HG03064 (cell line): Measurements from ENCODE around the gene AMZ1.
"Not testable (repeated sequence)": the region's sequence is repeated elsewhere in the genome, so short reads cannot be mapped to it uniquely, and the experiment has no call there.

Experiments
- ATAC-seq: cut with Tn5 transposase; IDR thresholded peaks from one replicate; pipeline ENCODE4 v1.9.1; 2021; ENCODE audit warnings: low read depth; ENCODE audit not compliant: unreplicated experiment

Gene AMZ1

DNA sequence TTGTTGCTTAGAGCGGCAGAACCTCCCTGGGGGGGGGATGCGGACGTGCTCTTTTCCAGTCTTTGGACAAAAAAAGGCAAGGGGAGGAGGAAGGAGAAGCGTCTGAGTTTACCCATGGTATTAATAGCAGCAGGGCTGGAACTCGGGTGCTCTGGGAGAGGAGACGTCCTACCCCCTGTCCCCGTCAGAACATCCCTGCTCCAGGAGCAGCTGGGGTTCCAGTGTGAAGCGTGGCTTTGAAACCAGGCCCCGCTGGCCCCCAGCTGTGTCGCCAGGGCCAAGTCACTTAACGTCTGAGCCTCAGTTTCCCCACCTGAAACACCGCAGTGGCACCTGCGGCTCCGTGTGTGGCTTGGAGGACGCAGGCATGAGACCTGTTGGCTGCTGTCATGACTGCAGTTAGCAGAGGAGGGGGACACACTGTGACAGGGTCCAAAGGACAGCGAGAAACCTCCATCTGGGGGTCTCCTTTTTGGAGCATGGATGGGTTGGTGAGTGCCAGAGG lies 1.4 kb downstream of the AMZ1 start:
- ATAC-seq, result peak; percentile 16

DNA sequence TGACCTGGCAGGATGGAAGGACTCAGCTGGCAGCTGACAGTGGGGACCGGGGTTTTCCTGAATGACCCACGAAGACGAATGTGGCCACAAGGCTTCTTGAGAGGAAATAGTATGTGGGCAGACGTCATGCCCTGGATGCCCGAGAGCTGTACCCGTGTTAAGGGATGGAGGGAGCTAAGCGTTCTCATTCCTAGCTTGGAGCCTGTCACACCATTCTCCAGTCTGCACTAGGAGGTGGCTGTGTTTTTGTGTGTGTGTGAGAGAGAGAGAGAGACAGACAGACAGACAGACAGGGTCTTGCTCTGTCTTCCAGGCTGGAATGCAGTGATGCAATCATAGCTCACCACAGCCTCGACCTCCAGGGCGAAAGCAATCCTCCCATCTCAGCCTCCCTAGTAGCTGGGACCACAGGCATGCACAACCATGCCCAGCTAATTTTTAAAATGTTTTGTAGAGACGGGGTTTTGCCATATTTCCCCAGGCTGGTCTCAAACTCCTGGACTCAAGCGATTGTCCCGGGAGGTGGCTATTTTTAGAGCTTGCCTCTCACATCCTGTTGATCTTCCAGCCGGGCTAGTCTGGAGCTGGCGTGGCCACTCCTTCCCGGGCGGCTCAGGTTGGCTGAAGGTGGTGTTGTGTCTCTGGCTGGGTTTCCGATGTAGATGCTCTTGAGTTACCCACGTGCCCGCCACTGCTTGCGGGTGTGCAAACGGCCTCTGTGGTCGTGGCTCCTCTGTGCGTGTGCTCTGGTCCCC lies 2.1 kb downstream of the AMZ1 start:
- no peak for ATAC-seq

DNA sequence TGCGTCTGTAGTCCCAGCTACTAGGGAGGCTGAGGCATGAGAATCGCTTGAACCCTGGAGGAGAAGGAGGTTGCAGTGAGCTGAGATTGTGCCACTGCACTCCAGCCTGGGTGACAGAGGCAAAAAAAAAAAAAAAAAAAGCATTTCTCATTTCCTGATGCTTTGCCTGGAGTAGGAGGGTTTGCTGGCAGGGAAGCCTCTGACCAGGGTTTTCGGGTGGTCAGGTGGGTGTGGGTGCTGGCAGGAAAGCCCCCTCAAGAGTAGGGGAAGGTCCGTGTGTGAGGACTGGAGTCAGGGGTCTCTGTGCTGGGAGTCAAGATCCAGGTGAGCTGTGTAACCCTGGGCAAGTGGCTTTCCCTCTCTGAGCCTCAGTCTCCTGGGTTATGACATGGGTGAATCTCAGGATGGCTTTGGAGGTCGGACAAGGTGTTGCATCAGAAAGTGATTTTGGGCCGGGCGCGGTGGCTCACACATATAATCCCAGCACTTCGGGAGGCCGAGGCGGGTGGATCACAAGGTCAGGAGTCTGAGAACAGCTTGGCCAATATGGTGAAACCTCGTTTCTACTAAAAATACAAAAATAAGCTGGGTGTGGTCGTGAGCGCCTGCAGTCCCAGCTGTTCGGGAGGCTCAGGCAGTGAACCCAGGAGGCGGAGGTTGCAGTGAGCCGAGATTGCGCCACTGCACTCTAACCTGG lies 3.2 kb downstream of the AMZ1 start:
- no peak for ATAC-seq

GRCh38 chr7:2691932-2692439 lies 4.0 kb downstream of the AMZ1 start:
- not testable (repeated sequence) for ATAC-seq

- ATAC-seq, result no peak
Measured at GRCh38 chr7:2692543-2692942, 4.5 kb downstream of the AMZ1 start.

DNA sequence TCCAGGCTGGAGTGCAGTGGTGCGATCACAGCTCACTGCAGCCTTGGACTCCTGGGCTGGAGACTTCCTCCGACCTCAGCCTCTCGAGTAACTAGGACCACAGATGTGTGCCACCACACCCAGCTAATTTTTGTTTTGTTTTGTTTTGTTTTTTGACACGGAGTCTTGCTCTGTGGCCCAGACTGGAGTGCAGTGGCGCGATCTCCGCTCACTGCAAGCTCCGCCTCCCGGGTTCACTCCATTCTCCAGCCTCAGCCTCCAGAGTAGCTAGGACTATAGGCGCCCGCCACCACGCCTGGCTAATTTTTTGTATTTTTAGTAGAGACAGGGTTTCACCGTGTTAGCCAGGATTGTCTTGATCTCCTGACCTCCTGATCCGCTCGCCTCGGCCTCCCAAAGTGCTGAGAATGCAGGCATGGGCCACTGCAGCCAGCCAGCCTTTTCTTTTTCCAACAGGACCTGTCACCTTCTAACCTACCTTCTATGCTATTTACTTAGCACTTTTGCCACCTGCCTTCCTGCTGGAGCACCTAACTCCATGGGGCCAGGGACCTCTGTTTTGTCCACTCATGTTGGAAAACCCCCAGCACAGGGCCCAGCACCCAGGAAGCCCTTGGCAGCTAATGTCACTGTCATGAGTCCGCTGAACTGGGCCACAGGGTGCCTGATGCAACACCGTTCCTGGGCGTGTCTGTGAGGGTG lies 5.6 kb downstream of the AMZ1 start:
- ATAC-seq, result not testable (repeated sequence)

DNA sequence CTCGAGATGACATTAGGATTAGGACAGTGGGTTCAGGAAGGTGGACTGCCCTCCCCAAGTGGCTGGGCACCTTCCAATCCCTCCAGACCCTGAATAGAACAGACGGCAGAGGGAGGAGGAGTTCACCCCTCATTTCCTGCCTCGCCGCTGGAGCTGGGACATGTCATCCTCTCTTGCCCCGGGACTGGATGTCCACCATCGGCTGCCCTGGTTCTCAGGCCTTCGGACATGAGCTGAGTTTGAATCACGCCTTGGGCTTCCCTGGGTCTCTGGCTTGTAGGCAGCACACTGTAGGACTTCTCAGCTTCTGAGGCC lies 6.1 kb downstream of the AMZ1 start:
- ATAC-seq, result not testable (repeated sequence)

DNA sequence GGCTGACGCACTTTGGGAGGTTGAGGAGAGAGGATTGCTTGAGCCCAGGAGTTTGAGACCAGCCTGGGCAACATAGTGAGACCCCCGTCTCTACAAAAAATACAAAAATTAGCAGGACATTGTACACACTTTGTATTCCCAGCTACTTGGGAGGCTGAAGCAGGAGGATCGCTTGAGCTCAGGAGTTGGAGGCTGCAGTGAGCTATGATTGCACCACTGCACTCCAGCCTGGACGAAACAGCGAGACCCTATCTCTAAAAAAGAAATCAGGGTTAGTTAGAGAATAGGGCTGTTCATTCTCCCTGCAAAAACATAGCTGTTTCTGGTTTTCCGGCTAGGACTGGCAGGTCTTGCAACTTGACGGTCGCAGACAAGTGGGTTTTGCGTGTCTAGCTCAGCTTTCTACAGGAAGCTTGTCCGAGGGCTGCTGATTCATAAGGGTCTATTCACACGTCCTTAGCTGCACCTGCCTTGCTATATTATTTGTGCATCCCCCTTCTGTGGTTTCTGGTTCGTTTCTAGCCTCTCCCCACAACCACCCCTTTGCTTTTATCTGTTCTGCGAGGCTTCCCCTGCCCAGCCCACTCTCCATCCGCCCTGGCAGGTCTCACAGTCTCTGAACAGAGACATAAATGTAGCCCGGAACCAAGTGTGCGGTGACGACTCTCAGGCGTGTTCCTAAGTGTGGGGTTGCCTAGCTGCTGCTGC lies 10.7 kb downstream of the AMZ1 start:
- ATAC-seq, result peak; percentile 97

GRCh38 chr7:2699289-2699620 lies 11.3 kb downstream of the AMZ1 start:
- no peak for ATAC-seq

DNA sequence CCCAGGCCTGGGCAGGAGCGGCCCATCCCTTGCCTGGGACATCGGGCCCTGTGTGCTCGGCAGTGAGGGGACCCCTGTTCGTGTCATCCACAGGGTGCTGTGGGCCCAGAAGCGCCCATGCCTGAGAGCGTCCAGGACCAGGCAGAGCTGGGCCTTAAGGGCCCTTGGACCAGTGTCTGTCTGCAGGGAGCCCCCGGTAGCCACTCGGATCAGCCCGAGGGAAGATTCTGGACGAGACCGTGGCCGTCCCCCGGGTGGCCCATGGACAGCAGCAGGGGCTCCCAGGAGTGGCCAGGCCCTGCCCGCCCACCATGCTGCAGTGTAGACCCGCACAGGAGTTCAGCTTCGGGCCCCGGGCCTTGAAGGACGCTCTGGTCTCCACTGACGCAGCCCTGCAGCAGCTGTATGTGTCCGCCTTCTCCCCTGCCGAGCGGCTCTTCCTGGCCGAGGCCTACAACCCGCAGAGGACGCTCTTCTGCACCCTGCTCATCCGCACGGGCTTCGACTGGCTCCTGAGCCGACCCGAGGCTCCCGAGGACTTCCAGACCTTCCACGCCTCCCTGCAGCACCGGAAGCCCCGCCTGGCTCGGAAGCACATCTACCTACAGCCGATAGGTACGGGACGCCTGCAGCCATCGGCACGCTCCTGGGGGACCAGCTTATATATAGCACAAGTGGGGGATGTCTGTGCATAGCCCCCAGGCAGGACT lies 12.3 kb downstream of the AMZ1 start:
- ATAC-seq, result no peak

DNA sequence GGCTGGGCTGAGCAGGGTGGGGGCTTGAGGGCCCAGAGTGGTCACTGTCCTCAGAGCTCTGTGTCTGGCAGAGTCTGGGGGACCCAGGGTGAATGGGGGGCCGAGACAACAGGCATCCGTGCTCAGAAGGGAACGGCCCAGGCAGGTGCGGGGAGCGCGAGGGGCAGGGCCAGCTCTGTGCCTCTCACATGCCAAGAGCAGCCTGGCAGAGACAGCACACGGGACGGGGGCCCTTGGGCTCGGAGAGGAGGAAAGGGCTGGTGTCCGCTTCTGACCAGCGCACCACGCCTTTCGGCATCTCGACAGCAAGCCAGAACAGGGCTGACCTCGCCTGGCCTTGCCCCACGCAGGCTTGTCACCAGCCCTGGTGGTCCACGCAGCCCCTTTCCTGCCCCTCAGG lies 13.4 kb downstream of the AMZ1 start:
- no peak for ATAC-seq

DNA sequence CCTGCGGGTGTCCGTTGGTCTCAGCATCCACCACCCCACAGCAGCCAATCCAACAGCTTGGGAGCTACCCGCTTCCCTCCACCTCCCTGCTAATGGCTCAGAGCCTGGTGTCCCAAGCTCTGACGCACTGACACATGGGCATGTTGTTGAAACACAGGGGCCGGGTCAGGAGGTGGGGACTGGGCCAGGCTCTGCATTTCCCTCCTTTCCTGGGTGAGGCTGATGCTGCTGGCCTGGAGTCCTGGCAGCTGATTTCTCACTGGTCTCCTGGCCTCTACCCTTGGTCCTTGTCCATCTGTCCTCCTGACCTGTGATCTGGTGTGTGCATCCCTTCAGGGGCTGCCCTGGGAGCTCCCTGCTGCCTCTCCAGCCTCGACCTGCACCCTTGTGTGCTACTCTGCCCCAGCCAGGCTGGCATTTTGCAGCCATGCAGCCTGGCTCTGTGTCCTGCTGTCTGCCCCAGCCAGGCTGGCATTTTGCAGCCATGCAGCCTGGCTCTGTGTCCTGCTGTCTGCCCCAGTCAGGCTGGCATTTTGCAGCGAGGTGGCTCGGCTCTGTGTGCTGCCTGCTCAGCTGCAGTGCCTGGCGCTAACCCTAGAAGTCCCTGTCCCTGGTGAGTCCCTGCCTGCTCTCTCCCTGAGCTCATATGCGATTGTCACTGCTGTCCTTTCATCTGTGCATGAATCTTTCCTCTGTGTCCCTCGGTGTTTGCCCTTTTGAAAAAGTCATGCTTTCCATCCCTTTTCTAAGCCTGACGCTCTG lies 14.0 kb downstream of the AMZ1 start:
- no peak for ATAC-seq

DNA sequence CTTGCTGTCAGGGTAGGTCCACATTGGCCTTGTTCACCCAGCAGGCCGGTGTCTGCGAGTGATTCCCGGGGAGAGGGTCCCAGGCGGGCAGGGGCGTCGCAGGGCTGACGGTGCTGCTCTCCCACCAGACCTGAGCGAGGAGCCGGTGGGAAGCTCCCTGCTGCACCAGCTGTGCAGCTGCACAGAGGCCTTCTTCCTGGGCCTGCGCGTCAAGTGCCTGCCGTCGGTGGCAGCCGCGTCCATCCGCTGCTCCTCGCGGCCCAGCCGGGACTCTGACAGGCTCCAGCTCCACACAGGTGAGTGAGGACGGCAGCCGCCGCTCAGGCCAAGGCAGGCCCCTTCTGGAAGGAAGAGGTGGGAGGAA lies 14.6 kb downstream of the AMZ1 start:
- no peak for ATAC-seq

DNA sequence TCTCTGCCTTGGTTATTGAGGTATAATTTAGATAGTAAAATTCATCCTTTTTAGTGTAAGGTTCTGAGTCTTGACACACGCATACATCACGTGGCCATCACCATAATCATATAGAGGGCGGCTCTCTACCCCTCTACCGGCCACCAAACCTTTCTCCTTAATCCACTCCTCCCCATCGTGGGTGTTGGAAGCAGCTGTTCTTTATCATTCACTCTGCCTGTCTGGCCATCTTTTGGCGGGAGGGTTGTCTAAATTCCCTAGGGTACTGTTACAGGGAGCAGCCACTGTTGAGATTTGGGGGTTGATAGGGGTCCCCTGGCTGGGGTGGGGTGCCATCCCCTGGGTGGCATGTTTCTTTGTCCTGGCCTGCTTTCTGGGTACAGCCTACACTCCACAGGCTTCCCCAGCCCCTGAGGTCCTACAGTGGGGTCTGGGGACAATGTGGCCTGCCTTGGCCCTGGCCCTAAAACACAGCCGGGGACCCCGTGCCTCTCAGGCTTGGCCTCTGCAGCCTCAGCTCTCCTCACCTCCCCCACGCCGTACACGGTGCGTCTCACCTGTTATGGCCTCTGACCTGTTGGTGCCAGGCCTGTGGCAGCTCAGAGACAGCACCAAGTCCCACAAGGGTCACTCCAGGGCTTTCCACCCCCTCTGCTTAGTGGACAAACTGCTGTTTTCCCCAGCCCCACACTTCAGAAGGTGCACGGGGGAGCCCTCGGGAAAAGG lies 17.5 kb downstream of the AMZ1 start:
- no peak for ATAC-seq

DNA sequence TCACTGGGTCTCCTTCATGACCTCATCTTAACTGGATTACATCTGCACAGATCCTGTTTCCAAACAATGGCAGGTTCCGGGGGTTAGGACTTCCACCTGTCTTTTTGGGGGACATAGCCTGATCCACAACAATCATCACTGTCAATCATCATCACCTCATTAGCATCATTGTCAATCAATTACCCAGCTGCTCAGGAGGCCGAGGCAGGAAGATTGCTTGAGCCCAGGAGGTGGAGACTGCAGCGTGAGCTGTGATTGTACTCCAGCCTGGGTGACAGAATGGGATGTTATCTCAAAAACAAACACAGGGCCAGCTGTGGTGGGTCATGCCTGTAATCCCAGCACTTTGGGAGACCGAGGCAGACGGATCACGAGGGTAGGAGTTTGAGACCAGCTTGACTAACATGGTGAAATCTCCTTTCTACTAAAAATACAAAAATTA lies 18.7 kb downstream of the AMZ1 start:
- ATAC-seq, result no peak

- no peak for ATAC-seq
Measured at GRCh38 chr7:2707481-2707880, 19.5 kb downstream of the AMZ1 start.

DNA sequence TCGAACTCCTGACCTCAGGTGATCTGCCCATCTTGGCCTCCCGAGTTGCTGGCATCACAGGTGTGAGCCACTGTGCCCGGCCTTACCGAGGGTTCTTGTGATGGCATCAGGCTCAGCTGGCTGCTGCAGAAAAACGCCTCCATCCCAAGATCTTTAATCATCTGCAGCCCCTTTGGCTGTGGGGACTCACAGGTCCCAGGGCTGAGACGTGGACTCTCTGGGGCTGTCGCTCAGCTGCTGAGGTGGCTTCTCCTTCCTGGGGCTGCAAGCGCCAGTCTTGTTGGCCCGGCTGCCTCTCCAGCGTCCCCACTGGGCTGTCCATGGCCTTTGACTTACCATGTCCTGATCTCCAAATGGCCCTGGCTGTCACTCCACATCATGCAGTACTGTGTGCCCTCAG lies 20.0 kb downstream of the AMZ1 start:
- no peak for ATAC-seq

GRCh38 chr7:2708547-2709310 lies 20.7 kb downstream of the AMZ1 start:
- ATAC-seq, result no peak
